Liver (tissue), 9 donors: Measurements from ENCODE around the gene FXYD7. TPM values are rescaled to one million over a fixed set of nuclear protein-coding genes. Genes with fewer than 3 reads are reported as not detected.
"Not testable (repeated sequence)": the region's sequence is repeated elsewhere in the genome, so short reads cannot be mapped to it uniquely, and the experiment has no call there.

Source experiments
- DNase-seq: peaks from one replicate; pipeline ENCODE4 v3.0.0-alpha.2; 2017; ENCODE audit warnings: low spot score
- H3K27ac ChIP-seq, 2 donors: one replicate each; pipeline ENCODE4 v1.7.0; 2013; ENCODE audit warnings: inconsistent platforms in 2 of 2, low read length in 2 of 2, control low read depth in 1 of 2, low read depth in 1 of 2, mild to moderate bottlenecking in 1 of 2
- H3K27me3 ChIP-seq, 4 donors: one replicate each; pipeline versions ENCODE4 v1.6.1 to v1.7.0; 2013; ENCODE audit warnings: low read length in 3 of 4, inconsistent platforms in 1 of 4, mild to moderate bottlenecking in 1 of 4, moderate library complexity in 1 of 4; ENCODE audit not compliant: control insufficient read depth in 4 of 4, insufficient read depth in 4 of 4
- H3K36me3 ChIP-seq, 4 donors: one replicate each; pipeline versions ENCODE4 v1.6.1 to v1.7.0; 2013; ENCODE audit warnings: low read length in 3 of 4, mild to moderate bottlenecking in 3 of 4, low read depth in 1 of 4, moderate library complexity in 1 of 4; ENCODE audit not compliant: control insufficient read depth in 4 of 4, insufficient read depth in 3 of 4
- H3K4me1 ChIP-seq, 4 donors: one replicate each; pipeline versions ENCODE4 v1.6.1 to v1.7.0; 2013; ENCODE audit warnings: low read length in 3 of 4, mild to moderate bottlenecking in 3 of 4, moderate library complexity in 1 of 4; ENCODE audit not compliant: control insufficient read depth in 4 of 4, insufficient read depth in 4 of 4
- H3K4me3 ChIP-seq, 3 donors: one replicate each; pipeline versions ENCODE4 v1.6.1 to v1.7.0; 2013; ENCODE audit warnings: low read length in 3 of 3, control low read depth in 1 of 3, low read depth in 1 of 3, mild to moderate bottlenecking in 1 of 3
- H3K9ac ChIP-seq, 2 donors: one replicate each; pipeline ENCODE4 v1.7.0; 2013; ENCODE audit warnings: low read length in 2 of 2, mild to moderate bottlenecking in 2 of 2, moderate library complexity in 2 of 2, control low read depth in 1 of 2, low read depth in 1 of 2
- H3K9me3 ChIP-seq, 4 donors: one replicate each; pipeline versions ENCODE4 v1.6.1 to v1.7.0; 2013; ENCODE audit warnings: low read length in 3 of 4; ENCODE audit not compliant: control insufficient read depth in 4 of 4
- CTCF ChIP-seq: fragments of 150-350 bp; IDR thresholded peaks from 2 replicates; pipeline ENCODE4 v1.5.1; 2017; ENCODE audit warnings: improper control_type of control experiment, low read depth, low read length; ENCODE audit not compliant: missing input control
- FOXA1 ChIP-seq: IDR thresholded peaks from 2 replicates; pipeline ENCODE4 v1.6.1; 2016; ENCODE audit warnings: antibody characterized with exemption
- FOXA2 ChIP-seq: IDR thresholded peaks from 2 replicates; pipeline ENCODE4 v1.6.1; 2016; ENCODE audit warnings: antibody characterized with exemption
- GABPA ChIP-seq, 2 donors: IDR thresholded peaks in 1 of 2; conservative IDR thresholded peaks in 1 of 2; 2 replicates each; pipeline ENCODE4 v1.6.1; 2016; ENCODE audit warnings: antibody characterized with exemption in 2 of 2, mild to moderate bottlenecking in 1 of 2, moderate library complexity in 1 of 2
- HNF4A ChIP-seq, 2 donors: conservative IDR thresholded peaks; 2 replicates each; pipeline ENCODE4 v1.6.1; 2016; ENCODE audit warnings: antibody characterized with exemption in 2 of 2, mild to moderate bottlenecking in 2 of 2
- HNF4G ChIP-seq: IDR thresholded peaks from 2 replicates; pipeline ENCODE4 v1.6.1; 2016; ENCODE audit warnings: antibody characterized with exemption
- JUND ChIP-seq, 2 donors: IDR thresholded peaks; 2 replicates each; pipeline ENCODE4 v1.6.1; 2016; ENCODE audit warnings: antibody characterized with exemption in 2 of 2
- NR2F2 ChIP-seq: IDR thresholded peaks from 2 replicates; pipeline ENCODE4 v1.6.1; 2016; ENCODE audit warnings: antibody characterized with exemption
- RAD21 ChIP-seq, 2 donors: IDR thresholded peaks; 2 replicates each; pipeline ENCODE4 v1.6.1; 2016; ENCODE audit warnings: antibody characterized with exemption in 2 of 2, mild to moderate bottlenecking in 2 of 2
- RXRA ChIP-seq, 2 donors: IDR thresholded peaks; 2 replicates each; pipeline ENCODE4 v1.6.1; 2017 to 2018; ENCODE audit warnings: antibody characterized with exemption in 2 of 2, mild to moderate bottlenecking in 1 of 2
- SP1 ChIP-seq: IDR thresholded peaks from 2 replicates; pipeline ENCODE4 v1.6.1; 2018; ENCODE audit warnings: antibody characterized with exemption, mild to moderate bottlenecking
- TAF1 ChIP-seq: conservative IDR thresholded peaks from 2 replicates; pipeline ENCODE4 v1.6.1; 2016; ENCODE audit warnings: antibody characterized with exemption, mild to moderate bottlenecking
- YY1 ChIP-seq: IDR thresholded peaks from 2 replicates; pipeline ENCODE4 v1.6.1; 2016; ENCODE audit warnings: antibody characterized with exemption, mild to moderate bottlenecking
- ZBTB33 ChIP-seq: IDR thresholded peaks from 2 replicates; pipeline ENCODE4 v1.6.1; 2016; ENCODE audit warnings: antibody characterized with exemption
- WGBS: extraction: QIAGEN DNeasy Blood & Tissue Kit; methylation state at CpG from one replicate; pipeline ENCODE4 v1.1.7; 2013; 5-methylcytosine and 5-hydroxymethylcytosine counted together
- polyA plus RNA-seq, 2 donors: library from polyadenylated mRNA; stranded (reverse) in 1 of 2; unstranded in 1 of 2; fragments of 200-250 nt in 1 of 2; fragments of >200 nt in 1 of 2; fragmentation: Nextera tagmentation in 1 of 2; extraction: Ambion mirVana in 1 of 2; gene quantifications; one replicate each; pipeline versions ENCODE4 v1.2.1 to v1.2.3, GENCODE V29; 2013 to 2015
- total RNA-seq, 2 donors: library from RNA; depleted of rRNA; stranded (reverse); fragments of >200 nt; gene quantifications; one replicate each; pipeline ENCODE4 v1.2.3, GENCODE V29; 2014
- TF ChIP-seq, protein P1 (sequence below): IDR thresholded peaks from 2 replicates; pipeline ENCODE4 v1.6.1; 2016; ENCODE audit warnings: antibody characterized with exemption
- TF ChIP-seq, protein P2 (sequence below): IDR thresholded peaks from 2 replicates; pipeline ENCODE4 v1.6.1; 2016; ENCODE audit warnings: antibody characterized with exemption
- donor health status: healthy.
- donor health status: healthy.
- donor health status: healthy.
- donor health status: healthy.
- donor health status: healthy.

FXYD7 gene
- total and polyA plus RNA-seq, 4 donors, result 0.08 to 0.09 TPM; not detected in 2

GRCh38 chr19:35100588-35101533 lies 42.2 kb upstream of the FXYD7 start (continued):
- TF ChIP-seq CTCF (no peak), JUND (IDR thresholded peaks at IDR 0.05) (no peak), HNF4A (conservative IDR thresholded peaks at IDR 0.05) (no peak), ZBTB33 (no peak)

GRCh38 chr19:35101949-35102348 lies 41.1 kb upstream of the FXYD7 start:
- H3K27me3 ChIP-seq, H3K4me3 ChIP-seq, H3K27ac ChIP-seq, DNase-seq, H3K36me3 ChIP-seq, H3K9ac ChIP-seq, H3K9me3 ChIP-seq: not testable (repeated sequence)
- WGBS, result 94% methylated on average over 10 of the region's 10 CpGs
- H3K4me1 ChIP-seq, result peaks cover 2 to 15% (median 11%) of the 10 kb centered on the region in 4 donors

DNA sequence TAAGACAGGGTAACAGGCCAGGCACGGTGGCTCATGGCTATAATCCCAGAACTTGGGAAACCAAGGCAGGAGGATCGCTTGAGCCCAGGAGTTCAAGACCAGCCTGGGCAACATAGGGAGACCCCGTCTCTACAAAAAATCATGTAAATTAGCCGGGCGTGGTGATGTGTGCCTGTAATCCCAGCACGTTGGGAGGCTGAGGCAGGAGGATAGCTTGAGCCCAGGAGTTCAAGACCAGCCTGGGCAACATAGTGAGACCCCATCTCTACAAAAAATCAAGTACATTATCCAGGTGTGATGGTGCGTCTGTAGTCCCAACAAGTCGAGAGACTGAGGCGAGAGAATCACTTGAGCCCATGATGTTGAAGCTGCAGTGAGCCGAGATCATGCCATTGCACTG lies 39.4 kb upstream of the FXYD7 start:
- H3K4me1 ChIP-seq, result peaks cover 2 to 11% (median 9%) of the 10 kb centered on the region in 4 donors
- not testable (repeated sequence) for H3K27me3 ChIP-seq, H3K36me3 ChIP-seq, H3K9me3 ChIP-seq, H3K9ac ChIP-seq, H3K27ac ChIP-seq, H3K4me3 ChIP-seq, DNase-seq
- WGBS, result 82% methylated on average over 10 of the region's 10 CpGs

GRCh38 chr19:35104361-35104760 lies 38.7 kb upstream of the FXYD7 start:
- Histone ChIP-seq H3K27me3 (no peaks in the 10 kb centered on the region), H3K4me1 (peaks cover 0 to 4% (median 2%) of the 10 kb centered on the region in 4 donors), H3K4me3 (no peak overlapping the region), H3K9me3 (no peaks in the 10 kb centered on the region), H3K27ac (no peak overlapping the region), H3K9ac (no peak overlapping the region), H3K36me3 (no peaks in the 10 kb centered on the region)
- 96% methylated on average over 11 of the region's 11 CpGs for WGBS
- DNase-seq, result no peak
- TF ChIP-seq RAD21 (IDR thresholded peaks at IDR 0.05), result no peak
- no peak for TF ChIP-seq JUND (IDR thresholded peaks at IDR 0.05)
- TF ChIP-seq HNF4A (conservative IDR thresholded peaks at IDR 0.05), result no peak
- TF ChIP-seq, protein P1, sequence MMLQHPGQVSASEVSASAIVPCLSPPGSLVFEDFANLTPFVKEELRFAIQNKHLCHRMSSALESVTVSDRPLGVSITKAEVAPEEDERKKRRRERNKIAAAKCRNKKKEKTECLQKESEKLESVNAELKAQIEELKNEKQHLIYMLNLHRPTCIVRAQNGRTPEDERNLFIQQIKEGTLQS, result no peak
- no peak for TF ChIP-seq NR2F2
- TF ChIP-seq CTCF, result no peak
- no peak for TF ChIP-seq TAF1
- TF ChIP-seq RXRA (IDR thresholded peaks at IDR 0.05), result no peak
- TF ChIP-seq SP1, result no peak
- TF ChIP-seq ZBTB33, result no peak
- TF ChIP-seq, protein P2, sequence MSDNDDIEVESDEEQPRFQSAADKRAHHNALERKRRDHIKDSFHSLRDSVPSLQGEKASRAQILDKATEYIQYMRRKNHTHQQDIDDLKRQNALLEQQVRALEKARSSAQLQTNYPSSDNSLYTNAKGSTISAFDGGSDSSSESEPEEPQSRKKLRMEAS, result no peak
- TF ChIP-seq FOXA2, result no peak
- no peak for TF ChIP-seq HNF4G
- TF ChIP-seq YY1, result no peak
- TF ChIP-seq FOXA1, result no peak
- TF ChIP-seq GABPA (IDR thresholded peaks at IDR 0.05 in 1 of 2, conservative IDR thresholded peaks at IDR 0.05 in 1 of 2), result no peak
